Stimulated activated CD8-positive, alpha-beta memory T cell treated with anti-CD3 and anti-CD28 coated beads, Interleukin-15, amount 100 ng/mL, for 24 hours (primary cell): ENCODE results near the gene CHRNA5.
"Not testable (repeated sequence)": the region's sequence is repeated elsewhere in the genome, so short reads cannot be mapped to it uniquely, and the experiment has no call there.

Experiments used
- DNase-seq: peaks from one replicate; pipeline ENCODE4 v3.0.0-alpha.2; 2020; ENCODE audit warnings: low read depth

Gene CHRNA5

GRCh38 chr15:78565097-78565950 is at the start of gene CHRNA5:
TSS of gene CHRNA5 (plus strand) at chr15:78565520. CDS start at chr15:78565720, 200 bp downstream.
- DNase-seq: peak; percentile 57

- DNase-seq: not testable (repeated sequence)
Observed at GRCh38 chr15:78520035-78520434, 45.3 kb upstream of the CHRNA5 start.

DNA sequence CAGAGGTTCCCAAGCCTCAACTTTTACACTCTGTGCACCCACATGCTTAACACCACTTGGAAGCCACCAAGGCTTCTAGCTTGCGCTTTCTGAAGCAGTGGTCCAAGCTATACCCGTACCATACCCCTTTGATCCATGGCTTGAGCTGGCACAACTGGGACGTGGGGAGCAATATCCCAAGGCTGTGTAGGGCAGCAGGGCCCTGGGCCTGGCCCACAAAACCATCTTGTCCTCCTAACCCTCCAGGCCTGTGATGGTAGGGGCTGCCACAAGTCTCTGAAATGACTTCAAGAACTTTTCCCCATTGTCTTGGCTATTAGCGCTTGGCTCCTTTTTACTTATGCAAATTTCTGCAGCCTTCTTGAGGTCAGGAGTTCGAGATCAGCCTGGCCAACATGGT is 41.1 kb upstream of the CHRNA5 start:
- DNase-seq: no peak

- no peak for DNase-seq
Observed at GRCh38 chr15:78527325-78527724, 38.0 kb upstream of the CHRNA5 start.

GRCh38 chr15:78533331-78533730 is 32.0 kb upstream of the CHRNA5 start:
- DNase-seq: no peak

DNA sequence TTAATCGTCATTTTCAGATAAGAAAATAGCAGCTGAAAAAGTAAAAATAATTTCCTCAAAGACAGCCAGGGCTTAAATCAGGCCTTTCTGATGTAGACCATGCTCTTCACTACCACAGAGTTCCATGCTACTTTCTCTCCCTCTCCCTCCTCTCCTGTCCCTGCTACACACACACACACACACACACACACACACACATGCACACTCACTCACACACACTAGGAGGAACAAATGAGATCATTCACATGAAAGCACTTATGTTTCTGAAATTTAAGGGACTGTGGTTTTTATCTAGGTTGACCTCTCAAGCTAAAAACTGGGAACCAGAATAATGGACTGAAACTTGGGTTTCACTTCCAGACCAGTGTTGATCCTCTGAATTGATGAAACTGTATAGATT is 29.2 kb upstream of the CHRNA5 start:
- no peak for DNase-seq

GRCh38 chr15:78537266-78537905 is 27.9 kb upstream of the CHRNA5 start:
- DNase-seq: no peak

DNA sequence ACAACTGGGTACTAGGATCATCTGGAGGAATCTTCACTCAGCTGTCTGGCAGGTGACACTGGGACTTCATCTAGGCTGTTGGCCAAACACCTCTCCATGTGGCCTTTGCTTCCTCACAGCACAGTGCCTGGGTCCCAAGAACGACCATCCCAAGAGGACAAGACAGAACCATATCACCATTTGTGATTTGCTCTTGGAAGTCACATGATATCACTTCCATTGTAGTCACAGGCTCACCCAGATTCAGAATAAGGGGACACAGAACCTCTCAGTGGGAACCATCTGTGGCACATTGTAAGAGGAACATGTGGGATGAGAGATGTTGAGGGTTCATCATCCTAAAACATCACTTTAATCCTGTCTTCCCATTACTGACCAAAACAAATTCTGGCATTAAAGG is 27.0 kb upstream of the CHRNA5 start:
- no peak for DNase-seq

- not testable (repeated sequence) for DNase-seq
Observed at GRCh38 chr15:78539464-78540140, 25.7 kb upstream of the CHRNA5 start.

- DNase-seq: peak; percentile 95
Observed at GRCh38 chr15:78540141-78540870, 25.0 kb upstream of the CHRNA5 start, which contains the start of gene PSMA4. TSS of gene PSMA4 (plus strand) at chr15:78540444. CDS start at chr15:78541928, 1,484 bp downstream.

- DNase-seq: no peak
Observed at GRCh38 chr15:78540871-78541743, 24.2 kb upstream of the CHRNA5 start.

DNA sequence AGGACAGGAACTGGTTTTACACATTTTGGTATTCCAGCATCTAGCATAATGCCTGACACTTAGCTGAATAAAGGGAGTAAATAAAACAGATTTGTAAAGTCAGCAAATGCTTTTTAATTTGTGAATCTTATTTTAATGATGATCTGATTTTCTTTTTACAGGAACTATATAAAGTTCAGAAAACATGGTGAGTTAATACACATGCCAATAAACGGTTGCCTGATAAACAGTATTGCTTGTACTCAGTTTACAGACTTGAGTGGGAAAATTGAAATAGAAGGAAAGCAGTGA is 23.6 kb upstream of the CHRNA5 start:
- no peak for DNase-seq

GRCh38 chr15:78542647-78543046 is 22.7 kb upstream of the CHRNA5 start:
- DNase-seq: no peak

DNA sequence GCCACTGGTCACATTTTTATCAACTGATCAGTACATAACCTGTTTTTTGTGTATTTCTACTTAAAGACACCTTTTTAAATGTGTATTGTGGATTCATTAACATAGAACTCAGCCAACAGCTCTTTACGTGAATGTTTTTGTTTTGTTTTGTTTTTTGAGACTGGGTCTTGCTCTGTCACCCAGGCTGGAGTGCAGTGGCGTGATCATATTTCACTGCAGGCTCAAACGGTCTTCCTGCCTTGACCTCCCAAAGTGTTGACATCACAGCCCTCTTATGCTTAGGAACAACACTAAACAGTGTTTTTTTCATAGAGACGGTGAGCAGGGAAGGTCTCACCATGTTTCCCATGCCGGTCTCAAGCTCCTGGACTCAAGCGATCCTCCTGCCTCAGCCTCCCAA is 15.1 kb upstream of the CHRNA5 start:
- no peak for DNase-seq

- no peak for DNase-seq
Observed at GRCh38 chr15:78550815-78551214, 14.5 kb upstream of the CHRNA5 start.

DNA sequence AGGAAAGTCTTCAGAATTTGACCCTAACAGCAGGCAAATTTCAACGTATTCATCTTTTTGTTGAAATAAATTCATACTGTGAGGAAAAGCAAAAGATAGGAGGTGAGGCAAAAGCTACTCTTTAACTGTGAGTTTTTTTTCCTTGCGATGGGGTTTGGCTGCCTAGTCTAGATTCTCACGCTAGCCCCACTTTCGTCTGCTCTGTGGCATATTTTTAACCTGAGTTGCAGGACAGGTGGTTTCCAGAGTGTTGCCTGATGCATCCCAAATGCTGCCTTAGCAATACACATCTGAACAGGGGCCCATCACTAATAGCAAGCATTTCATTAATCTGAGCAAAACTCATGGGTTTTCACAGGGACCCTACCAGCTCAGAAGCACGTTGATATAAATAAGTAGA is 13.4 kb upstream of the CHRNA5 start:
- no peak for DNase-seq

GRCh38 chr15:78552597-78552996 is 12.7 kb upstream of the CHRNA5 start:
- no peak for DNase-seq

- not testable (repeated sequence) for DNase-seq
Observed at GRCh38 chr15:78560201-78560600, 5.1 kb upstream of the CHRNA5 start.

DNA sequence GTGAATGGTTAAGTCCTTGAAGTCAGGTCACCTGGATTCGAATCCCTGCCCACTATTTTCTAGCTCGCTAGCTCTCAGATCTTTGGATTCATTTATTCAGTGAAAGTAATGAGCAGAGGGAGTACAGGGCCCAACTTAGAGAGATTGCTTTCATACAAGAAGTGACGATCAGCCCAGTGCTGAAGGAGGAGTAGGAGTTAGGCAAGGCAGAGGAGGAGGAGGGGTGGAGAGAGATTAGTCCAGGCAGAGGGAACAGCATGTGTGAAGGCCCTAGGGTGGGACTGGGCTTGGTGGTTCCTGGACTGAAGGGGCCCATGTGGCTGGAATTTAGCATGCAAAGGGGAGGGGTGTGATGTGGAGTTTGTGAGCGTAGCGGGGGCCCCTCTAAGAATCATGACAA is 3.8 kb upstream of the CHRNA5 start:
- no peak for DNase-seq

DNA sequence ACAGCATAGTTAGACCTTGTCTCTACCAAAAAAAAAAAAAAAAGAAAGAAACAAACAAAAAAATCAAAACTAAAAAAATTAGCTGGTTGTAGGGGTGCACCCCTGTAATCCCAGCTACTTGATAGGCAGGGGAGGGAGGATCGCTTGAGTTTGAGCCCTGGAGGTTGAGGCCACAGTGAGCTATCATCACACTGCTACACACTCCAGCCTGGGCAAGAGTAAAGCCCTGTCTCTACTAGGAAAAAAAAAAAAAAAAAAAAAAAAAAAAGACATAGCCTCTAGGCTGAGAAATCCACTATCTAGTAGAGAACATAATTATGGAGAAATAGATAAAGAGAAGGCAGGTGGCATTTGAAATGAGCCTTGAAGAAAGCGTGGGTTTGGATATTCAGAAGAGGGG is 2.2 kb upstream of the CHRNA5 start:
- no peak for DNase-seq

- no peak for DNase-seq
Observed at GRCh38 chr15:78564743-78565096, 600 bp upstream of the CHRNA5 start.
